ENCODE results near the gene ST3GAL5. TPM values are rescaled to one million over a fixed set of nuclear protein-coding genes. Genes with fewer than 3 reads are reported as not detected.

ST3GAL5 gene
- polyA plus RNA-seq, 3 donors from 2014 or later, result 15.0 to 20.9 (median 19.9) TPM

GRCh38 chr2:85911814-85912692 is 23.3 kb upstream of the ST3GAL5 start:
- Mint-ChIP-seq H3K4me3 (no peak overlapping the region), H3K27ac (no peak overlapping the region), H3K9me3 (peaks cover 0 to 2% (median 0%) of the 10 kb centered on the region in 6 donors), H3K36me3 (peaks cover 1 to 6% (median 6%) of the 10 kb centered on the region in 3 donors), H3K27me3 (ENCODE audit: low read depth in 3 of 3) (peaks cover 0 to 2% (median 0%) of the 10 kb centered on the region in 3 donors), H3K4me1 (peaks cover 0 to 8% of the 10 kb centered on the region in 2 donors)
- no peak for DNase-seq

- Mint-ChIP-seq H3K36me3 (peaks cover 3 to 6% (median 6%) of the 10 kb centered on the region in 3 donors), H3K27me3 (ENCODE audit: low read depth in 3 of 3) (peaks cover 0 to 2% (median 0%) of the 10 kb centered on the region in 3 donors), H3K4me1 (peaks cover 0 to 8% of the 10 kb centered on the region in 2 donors), H3K9me3 (peaks cover 0 to 2% (median 0%) of the 10 kb centered on the region in 6 donors), H3K27ac (no peak overlapping the region), H3K4me3 (no peak overlapping the region)
- no peak for DNase-seq
These were observed 22.3 kb upstream of the ST3GAL5 start for GRCh38 chr2:85911097-85911496.

DNA sequence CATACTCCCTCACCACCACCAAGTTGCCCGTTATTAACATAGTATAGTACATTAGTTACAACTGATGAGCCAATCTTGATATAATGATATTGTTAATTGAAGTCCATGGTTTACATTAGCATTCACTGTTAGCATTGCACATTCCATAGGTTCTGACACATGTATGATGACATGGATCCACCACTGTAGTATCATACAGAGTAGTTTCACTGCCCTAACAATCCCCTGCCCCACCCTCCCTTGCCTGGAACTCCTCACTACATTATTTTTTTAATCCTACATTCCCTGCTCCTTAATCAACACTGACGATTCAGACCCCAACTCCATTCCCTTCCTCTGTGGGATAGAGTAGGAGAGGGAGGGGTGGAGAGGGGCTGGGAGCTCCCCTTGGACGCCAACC is 20.2 kb upstream of the ST3GAL5 start:
- no peak for DNase-seq
- Mint-ChIP-seq H3K27me3 (ENCODE audit: low read depth in 3 of 3) (peaks cover 0 to 2% (median 0%) of the 10 kb centered on the region in 3 donors), H3K27ac (no peak overlapping the region), H3K4me3 (no peak overlapping the region), H3K36me3 (peaks cover 3 to 12% (median 5%) of the 10 kb centered on the region in 3 donors), H3K4me1 (peaks cover 0 to 8% of the 10 kb centered on the region in 2 donors), H3K9me3 (peaks cover 0 to 2% (median 0%) of the 10 kb centered on the region in 6 donors)

- DNase-seq, result no peak
- Mint-ChIP-seq H3K4me3 (no peak overlapping the region), H3K4me1 (peaks cover 0 to 8% of the 10 kb centered on the region in 2 donors), H3K36me3 (peaks cover 3 to 12% (median 5%) of the 10 kb centered on the region in 3 donors), H3K27me3 (ENCODE audit: low read depth in 3 of 3) (peaks cover 0 to 2% (median 0%) of the 10 kb centered on the region in 3 donors), H3K27ac (no peak overlapping the region), H3K9me3 (peaks cover 0 to 2% (median 0%) of the 10 kb centered on the region in 6 donors)
These were observed 19.7 kb upstream of the ST3GAL5 start for GRCh38 chr2:85908506-85908905.

DNA sequence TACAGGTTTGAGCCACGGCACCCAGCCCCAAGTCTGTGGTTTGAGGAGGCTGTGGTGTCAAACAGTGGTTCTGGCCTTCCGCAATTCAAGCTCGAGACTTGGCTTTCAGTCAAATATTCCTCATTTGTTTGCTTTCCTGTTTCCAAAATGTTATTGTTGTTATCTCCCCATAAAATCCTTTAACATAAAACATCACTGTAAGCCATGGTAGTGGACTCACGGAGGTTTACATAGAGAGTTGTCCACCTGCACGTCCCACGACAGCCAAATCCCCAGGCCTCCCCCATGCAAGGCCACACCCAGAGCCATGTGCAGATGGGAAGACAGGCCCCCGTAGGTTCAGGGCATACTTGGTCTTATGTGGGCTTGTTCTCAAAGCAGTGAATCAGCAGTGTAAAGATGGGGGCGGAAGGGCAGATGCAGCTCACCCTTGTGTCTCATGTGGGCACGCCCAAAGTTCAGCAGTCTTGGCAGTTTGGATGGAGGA is 18.9 kb upstream of the ST3GAL5 start:
- H3K4me3 Mint-ChIP-seq, result no peak overlapping the region
- H3K27me3 Mint-ChIP-seq (ENCODE audit: low read depth in 3 of 3), result peaks cover 0 to 2% (median 0%) of the 10 kb centered on the region in 3 donors
- no peak for DNase-seq
- H3K27ac Mint-ChIP-seq, result no peak overlapping the region
- peaks cover 0 to 2% (median 0%) of the 10 kb centered on the region in 6 donors for H3K9me3 Mint-ChIP-seq
- H3K36me3 Mint-ChIP-seq, result peaks cover 3 to 12% (median 5%) of the 10 kb centered on the region in 3 donors
- peaks cover 0 to 8% of the 10 kb centered on the region in 2 donors for H3K4me1 Mint-ChIP-seq

DNA sequence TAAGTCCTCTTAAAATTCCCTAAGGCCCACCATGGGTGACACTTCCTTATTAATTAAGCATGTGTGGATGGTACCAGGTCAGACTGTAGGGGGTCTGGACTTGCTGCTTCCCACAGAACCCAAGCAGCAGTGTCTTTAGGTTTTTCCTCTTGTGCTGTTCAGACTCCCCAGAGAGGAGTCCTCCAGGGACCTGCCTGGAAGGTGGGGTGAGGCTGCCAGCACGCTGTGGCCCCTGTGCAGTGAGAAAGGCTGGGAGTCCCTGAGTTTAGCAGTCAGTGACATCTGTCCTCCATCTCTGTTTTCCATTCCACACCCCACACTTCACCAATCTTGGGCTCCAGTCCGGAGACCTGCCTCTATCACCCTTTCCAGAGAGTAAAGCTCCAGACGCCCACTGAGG is 18.0 kb upstream of the ST3GAL5 start:
- Mint-ChIP-seq H3K27ac (no peak overlapping the region), H3K36me3 (peaks cover 5 to 12% (median 10%) of the 10 kb centered on the region in 3 donors), H3K4me3 (no peak overlapping the region), H3K9me3 (peaks cover 0 to 2% (median 0%) of the 10 kb centered on the region in 6 donors), H3K4me1 (peaks cover 2 to 8% of the 10 kb centered on the region in 2 donors), H3K27me3 (ENCODE audit: low read depth in 3 of 3) (peaks cover 0 to 2% (median 2%) of the 10 kb centered on the region in 3 donors)
- DNase-seq, result no peak

- peaks cover 5 to 12% (median 10%) of the 10 kb centered on the region in 3 donors for H3K36me3 Mint-ChIP-seq
- H3K9me3 Mint-ChIP-seq, result no peaks in the 10 kb centered on the region
- H3K4me3 Mint-ChIP-seq, result no peak overlapping the region
- H3K27me3 Mint-ChIP-seq (ENCODE audit: low read depth in 3 of 3), result peaks cover 0 to 2% (median 0%) of the 10 kb centered on the region in 3 donors
- DNase-seq, result no peak
- H3K27ac Mint-ChIP-seq, result no peak overlapping the region
- H3K4me1 Mint-ChIP-seq, result peaks cover 5 to 8% of the 10 kb centered on the region in 2 donors
These were observed 17.1 kb upstream of the ST3GAL5 start for GRCh38 chr2:85905891-85906290.

GRCh38 chr2:85905187-85905666 is 16.4 kb upstream of the ST3GAL5 start:
- no peaks in the 10 kb centered on the region for H3K9me3 Mint-ChIP-seq
- peaks cover 10 to 13% of the 10 kb centered on the region in 2 donors for H3K4me1 Mint-ChIP-seq
- DNase-seq, result no peak
- no peak overlapping the region for H3K4me3 Mint-ChIP-seq
- H3K27ac Mint-ChIP-seq, result no peak overlapping the region
- H3K36me3 Mint-ChIP-seq, result peaks cover 5 to 12% (median 10%) of the 10 kb centered on the region in 3 donors
- peaks cover 0 to 2% (median 0%) of the 10 kb centered on the region in 3 donors for H3K27me3 Mint-ChIP-seq (ENCODE audit: low read depth in 3 of 3)

- Mint-ChIP-seq H3K9me3 (no peaks in the 10 kb centered on the region), H3K4me1 (peaks cover 20 to 27% of the 10 kb centered on the region in 2 donors), H3K27ac (no peak overlapping the region), H3K36me3 (peaks cover 5 to 12% (median 10%) of the 10 kb centered on the region in 3 donors), H3K4me3 (no peak overlapping the region), H3K27me3 (ENCODE audit: low read depth in 3 of 3) (peaks cover 0 to 2% (median 0%) of the 10 kb centered on the region in 3 donors)
- no peak for DNase-seq
These were observed 15.1 kb upstream of the ST3GAL5 start for GRCh38 chr2:85903849-85904248.

DNA sequence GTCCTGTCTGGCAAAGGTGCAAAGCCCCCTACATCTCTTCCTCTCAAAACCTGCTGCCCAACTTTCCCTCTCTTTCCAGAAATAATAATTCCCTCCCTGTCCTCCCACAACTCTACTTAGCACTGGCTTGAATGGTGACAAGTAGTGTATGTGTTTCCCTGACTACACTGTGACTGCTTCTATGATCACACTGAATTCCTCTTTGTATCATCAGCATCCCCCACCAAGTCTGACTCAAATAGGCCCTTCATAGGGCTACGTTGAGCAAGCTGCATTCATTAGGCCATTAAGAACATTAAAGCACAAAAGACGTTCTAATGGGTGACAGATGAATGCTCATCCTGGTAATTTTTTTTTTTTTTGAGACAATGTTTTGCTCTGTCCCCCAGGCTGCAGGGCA is 13.7 kb upstream of the ST3GAL5 start:
- Mint-ChIP-seq H3K36me3 (peaks cover 5 to 12% (median 10%) of the 10 kb centered on the region in 3 donors), H3K4me1 (peaks cover 28 to 35% of the 10 kb centered on the region in 2 donors), H3K4me3 (no peak overlapping the region), H3K27me3 (ENCODE audit: low read depth in 3 of 3) (peaks cover 0 to 2% (median 0%) of the 10 kb centered on the region in 3 donors), H3K27ac (peak overlapping the region in 1 of 6 donors; percentile 19), H3K9me3 (no peaks in the 10 kb centered on the region)
- DNase-seq, result no peak

GRCh38 chr2:85901155-85901554 is 12.4 kb upstream of the ST3GAL5 start:
- peak overlapping the region in 2 of 6 donors; percentile 14 to 43 for H3K27ac Mint-ChIP-seq
- DNase-seq, result no peak

DNA sequence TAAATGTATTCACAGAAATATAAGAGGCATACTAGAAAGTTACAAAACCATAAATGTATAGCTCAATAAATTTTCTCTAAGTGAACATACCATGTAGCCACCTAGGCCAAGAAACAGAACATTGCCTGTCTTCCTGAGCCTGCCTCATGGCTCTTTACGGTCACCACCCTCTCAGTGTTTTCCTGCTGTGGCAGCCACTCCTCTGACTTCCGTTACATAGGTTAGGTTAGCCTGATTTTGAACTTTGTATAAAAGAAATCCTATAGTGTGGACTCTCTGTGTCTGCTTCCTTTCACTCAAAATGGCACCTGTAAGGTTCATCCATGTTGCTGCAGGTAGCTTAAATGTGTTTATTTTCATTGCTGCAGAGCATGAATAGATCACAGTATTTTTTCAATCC is 11.6 kb upstream of the ST3GAL5 start:
- DNase-seq, result peak in 1 of 3 donors; percentile 6
- no peaks in the 10 kb centered on the region for H3K9me3 Mint-ChIP-seq
- peaks cover 0 to 8% (median 7%) of the 10 kb centered on the region in 3 donors for H3K36me3 Mint-ChIP-seq
- H3K4me3 Mint-ChIP-seq, result peak overlapping the region in 2 of 5 donors; percentile 13 to 32
- peaks cover 28 to 34% of the 10 kb centered on the region in 2 donors for H3K4me1 Mint-ChIP-seq
- H3K27me3 Mint-ChIP-seq (ENCODE audit: low read depth in 3 of 3), result peaks cover 0 to 2% (median 0%) of the 10 kb centered on the region in 3 donors
- H3K27ac Mint-ChIP-seq, result peak overlapping the region; percentile 11 to 82 (median 68)

More at GRCh38 chr2:85901155-85901554, 12.4 kb upstream of the ST3GAL5 start:
- peaks cover 28 to 34% of the 10 kb centered on the region in 2 donors for H3K4me1 Mint-ChIP-seq
- peaks cover 5 to 12% (median 7%) of the 10 kb centered on the region in 3 donors for H3K36me3 Mint-ChIP-seq
- peaks cover 0 to 2% (median 0%) of the 10 kb centered on the region in 3 donors for H3K27me3 Mint-ChIP-seq (ENCODE audit: low read depth in 3 of 3)
- no peaks in the 10 kb centered on the region for H3K9me3 Mint-ChIP-seq
- no peak overlapping the region for H3K4me3 Mint-ChIP-seq

DNA sequence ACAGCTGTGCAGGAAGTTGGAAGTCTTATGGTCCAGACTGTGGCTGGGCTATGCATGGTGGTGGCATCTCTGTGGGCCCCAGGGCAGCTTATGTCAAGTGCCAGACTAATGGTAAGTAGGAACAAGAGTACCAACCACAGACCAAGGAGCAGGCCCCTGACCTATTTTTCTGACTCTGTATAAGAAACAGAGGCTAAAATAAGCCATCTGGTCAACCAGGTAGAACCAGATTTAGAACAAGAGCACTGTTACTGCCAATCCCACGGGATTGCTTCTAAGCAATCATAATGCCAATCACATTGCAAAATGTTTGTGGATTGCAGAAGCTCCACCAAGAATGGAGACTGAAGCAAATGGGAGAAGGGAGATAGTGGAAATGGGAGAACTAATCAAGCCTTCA is 11.1 kb upstream of the ST3GAL5 start:
- H3K27ac Mint-ChIP-seq, result peak overlapping the region in 4 of 6 donors; percentile 11 to 71 (median 42)
- peaks cover 0 to 2% (median 0%) of the 10 kb centered on the region in 3 donors for H3K27me3 Mint-ChIP-seq (ENCODE audit: low read depth in 3 of 3)
- peaks cover 0 to 12% (median 7%) of the 10 kb centered on the region in 3 donors for H3K36me3 Mint-ChIP-seq
- peak overlapping the region in 1 of 5 donors; percentile 29 for H3K4me3 Mint-ChIP-seq
- DNase-seq, result no peak
- H3K9me3 Mint-ChIP-seq, result no peaks in the 10 kb centered on the region
- peaks cover 28 to 34% of the 10 kb centered on the region in 2 donors for H3K4me1 Mint-ChIP-seq
